ENCODE results near the gene LIN54. TPM values are rescaled to one million over a fixed set of nuclear protein-coding genes. Genes with fewer than 3 reads are reported as not detected.

The LIN54 gene
- total and polyA plus RNA-seq, 2 of the 13 experiments (the other 11 are each of a cell fraction or from before 2014, with no cell fraction given) = 25.2 to 32.9 TPM

DNA sequence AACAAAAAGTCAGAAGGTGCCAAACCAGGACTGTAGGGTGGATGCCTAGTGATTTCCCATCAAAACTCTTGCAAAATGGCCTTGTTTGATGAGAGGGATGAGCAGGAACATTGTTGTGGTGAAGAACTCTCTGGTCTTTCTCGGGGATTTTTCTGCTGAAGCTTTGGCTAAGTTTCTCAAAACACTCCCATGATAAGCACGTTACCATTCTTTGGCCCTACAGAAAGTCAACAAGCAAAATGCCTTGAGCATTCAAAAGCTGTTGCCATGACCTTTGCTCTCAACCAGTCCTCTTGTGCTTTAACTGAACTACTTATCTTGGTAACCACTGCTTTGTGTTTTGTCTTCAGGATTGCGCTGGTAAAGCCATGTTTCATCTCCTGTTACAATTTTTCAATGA is 116.7 kb downstream of the LIN54 start (continued):
- no peak for TF ChIP-seq HOXA5 (CRISPR knock-in tag; IDR thresholded peaks at IDR 0.05)
- TF ChIP-seq NFIC (IDR thresholded peaks at IDR 0.05; ENCODE audit: low read length) = 0 out of 2 replicates have a peak, but pooled peaks have one; percentile 33
- 0 out of 2 replicates have a peak, but pooled peaks have one; percentile 41 for TF ChIP-seq TBX2 (CRISPR knock-in tag; IDR thresholded peaks at IDR 0.05; ENCODE audit: borderline replicate concordance)
- TF ChIP-seq ZEB1 (IDR thresholded peaks at IDR 0.05; ENCODE audit: insufficient replicate concordance, low read depth) = no peak
- no peak for TF ChIP-seq SOX6 (IDR thresholded peaks at IDR 0.05)
- peak; percentile 64 for TF ChIP-seq SOX6 (CRISPR knock-in tag; IDR thresholded peaks at IDR 0.05)
- no peak for TF ChIP-seq GTF3A (CRISPR knock-in tag; conservative IDR thresholded peaks at IDR 0.05)
- TF ChIP-seq ZNF879 (CRISPR knock-in tag; IDR thresholded peaks at IDR 0.05) = no peak
- no peak for TF ChIP-seq RBAK (CRISPR knock-in tag; IDR thresholded peaks at IDR 0.05)
- TF ChIP-seq ZNF513 (CRISPR knock-in tag; conservative IDR thresholded peaks at IDR 0.05) = no peak
- TF ChIP-seq, protein P1, sequence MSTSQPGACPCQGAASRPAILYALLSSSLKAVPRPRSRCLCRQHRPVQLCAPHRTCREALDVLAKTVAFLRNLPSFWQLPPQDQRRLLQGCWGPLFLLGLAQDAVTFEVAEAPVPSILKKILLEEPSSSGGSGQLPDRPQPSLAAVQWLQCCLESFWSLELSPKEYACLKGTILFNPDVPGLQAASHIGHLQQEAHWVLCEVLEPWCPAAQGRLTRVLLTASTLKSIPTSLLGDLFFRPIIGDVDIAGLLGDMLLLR (CRISPR knock-in tag; IDR thresholded peaks at IDR 0.05) = no peak
- no peak for TF ChIP-seq ZBTB8A (CRISPR knock-in tag; IDR thresholded peaks at IDR 0.05; ENCODE audit: borderline replicate concordance, low read depth)
- TF ChIP-seq, protein P2, sequence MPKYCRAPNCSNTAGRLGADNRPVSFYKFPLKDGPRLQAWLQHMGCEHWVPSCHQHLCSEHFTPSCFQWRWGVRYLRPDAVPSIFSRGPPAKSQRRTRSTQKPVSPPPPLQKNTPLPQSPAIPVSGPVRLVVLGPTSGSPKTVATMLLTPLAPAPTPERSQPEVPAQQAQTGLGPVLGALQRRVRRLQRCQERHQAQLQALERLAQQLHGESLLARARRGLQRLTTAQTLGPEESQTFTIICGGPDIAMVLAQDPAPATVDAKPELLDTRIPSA (CRISPR knock-in tag; IDR thresholded peaks at IDR 0.05; ENCODE audit: borderline replicate concordance) = no peak
- TF ChIP-seq, protein P3, sequence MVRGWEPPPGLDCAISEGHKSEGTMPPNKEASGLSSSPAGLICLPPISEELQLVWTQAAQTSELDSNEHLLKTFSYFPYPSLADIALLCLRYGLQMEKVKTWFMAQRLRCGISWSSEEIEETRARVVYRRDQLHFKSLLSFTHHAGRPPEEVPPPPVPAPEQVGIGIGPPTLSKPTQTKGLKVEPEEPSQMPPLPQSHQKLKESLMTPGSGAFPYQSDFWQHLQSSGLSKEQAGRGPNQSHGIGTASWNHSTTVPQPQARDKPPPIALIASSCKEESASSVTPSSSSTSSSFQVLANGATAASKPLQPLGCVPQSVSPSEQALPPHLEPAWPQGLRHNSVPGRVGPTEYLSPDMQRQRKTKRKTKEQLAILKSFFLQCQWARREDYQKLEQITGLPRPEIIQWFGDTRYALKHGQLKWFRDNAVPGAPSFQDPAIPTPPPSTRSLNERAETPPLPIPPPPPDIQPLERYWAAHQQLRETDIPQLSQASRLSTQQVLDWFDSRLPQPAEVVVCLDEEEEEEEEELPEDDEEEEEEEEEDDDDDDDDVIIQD (CRISPR knock-in tag; IDR thresholded peaks at IDR 0.05; ENCODE audit: low read depth) = no peak
- TF ChIP-seq ZNF737 (CRISPR knock-in tag; IDR thresholded peaks at IDR 0.05; ENCODE audit: borderline replicate concordance) = no peak
- TF ChIP-seq WIZ (CRISPR knock-in tag; IDR thresholded peaks at IDR 0.05) = no peak
- TF ChIP-seq, protein P4, sequence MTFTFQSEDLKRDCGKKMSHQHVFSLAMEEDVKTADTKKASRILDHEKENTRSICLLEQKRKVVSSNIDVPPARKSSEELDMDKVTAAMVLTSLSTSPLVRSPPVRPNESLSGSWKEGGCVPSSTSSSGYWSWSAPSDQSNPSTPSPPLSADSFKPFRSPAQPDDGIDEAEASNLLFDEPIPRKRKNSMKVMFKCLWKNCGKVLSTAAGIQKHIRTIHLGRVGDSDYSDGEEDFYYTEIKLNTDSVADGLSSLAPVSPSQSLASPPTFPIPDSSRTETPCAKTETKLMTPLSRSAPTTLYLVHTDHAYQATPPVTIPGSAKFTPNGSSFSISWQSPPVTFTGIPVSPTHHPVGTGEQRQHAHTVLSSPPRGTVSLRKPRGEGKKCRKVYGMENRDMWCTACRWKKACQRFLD (CRISPR knock-in tag; IDR thresholded peaks at IDR 0.05; ENCODE audit: borderline replicate concordance) = no peak
- no peak for TF ChIP-seq ZFYVE20 (CRISPR knock-in tag; IDR thresholded peaks at IDR 0.05; ENCODE audit: borderline replicate concordance, low read depth)
- no peak for TF ChIP-seq ZNF782 (CRISPR knock-in tag; IDR thresholded peaks at IDR 0.05; ENCODE audit: borderline replicate concordance)
- TF ChIP-seq PAWR (CRISPR knock-in tag; IDR thresholded peaks at IDR 0.05; ENCODE audit: borderline replicate concordance) = no peak
- TF ChIP-seq RAD21 (CRISPR knock-in tag; IDR thresholded peaks at IDR 0.05) = no peak
- no peak for TF ChIP-seq MAX (IDR thresholded peaks at IDR 0.05)
- TF ChIP-seq, protein P5, sequence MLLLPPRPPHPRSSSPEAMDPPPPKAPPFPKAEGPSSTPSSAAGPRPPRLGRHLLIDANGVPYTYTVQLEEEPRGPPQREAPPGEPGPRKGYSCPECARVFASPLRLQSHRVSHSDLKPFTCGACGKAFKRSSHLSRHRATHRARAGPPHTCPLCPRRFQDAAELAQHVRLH (CRISPR knock-in tag; IDR thresholded peaks at IDR 0.05; ENCODE audit: borderline replicate concordance, low read depth) = no peak
- no peak for TF ChIP-seq AGO1 (IDR thresholded peaks at IDR 0.05; ENCODE audit: low read depth, low read length, poor library complexity, severe bottlenecking)
